NCI-H1694 (cell line): ENCODE data around the gene RAB3IL1.
"Not testable (repeated sequence)": the region's sequence is repeated elsewhere in the genome, so short reads cannot be mapped to it uniquely, and the experiment has no call there.

Source experiments
- DNase-seq: peaks from one replicate; lab custom pipeline; 2025; lab: John Stamatoyannopoulos, UW

RAB3IL1 gene, protein sequence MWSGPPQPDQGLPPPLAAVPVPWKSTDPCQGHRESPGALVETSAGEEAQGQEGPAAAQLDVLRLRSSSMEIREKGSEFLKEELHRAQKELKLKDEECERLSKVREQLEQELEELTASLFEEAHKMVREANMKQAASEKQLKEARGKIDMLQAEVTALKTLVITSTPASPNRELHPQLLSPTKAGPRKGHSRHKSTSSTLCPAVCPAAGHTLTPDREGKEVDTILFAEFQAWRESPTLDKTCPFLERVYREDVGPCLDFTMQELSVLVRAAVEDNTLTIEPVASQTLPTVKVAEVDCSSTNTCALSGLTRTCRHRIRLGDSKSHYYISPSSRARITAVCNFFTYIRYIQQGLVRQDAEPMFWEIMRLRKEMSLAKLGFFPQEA

DNA sequence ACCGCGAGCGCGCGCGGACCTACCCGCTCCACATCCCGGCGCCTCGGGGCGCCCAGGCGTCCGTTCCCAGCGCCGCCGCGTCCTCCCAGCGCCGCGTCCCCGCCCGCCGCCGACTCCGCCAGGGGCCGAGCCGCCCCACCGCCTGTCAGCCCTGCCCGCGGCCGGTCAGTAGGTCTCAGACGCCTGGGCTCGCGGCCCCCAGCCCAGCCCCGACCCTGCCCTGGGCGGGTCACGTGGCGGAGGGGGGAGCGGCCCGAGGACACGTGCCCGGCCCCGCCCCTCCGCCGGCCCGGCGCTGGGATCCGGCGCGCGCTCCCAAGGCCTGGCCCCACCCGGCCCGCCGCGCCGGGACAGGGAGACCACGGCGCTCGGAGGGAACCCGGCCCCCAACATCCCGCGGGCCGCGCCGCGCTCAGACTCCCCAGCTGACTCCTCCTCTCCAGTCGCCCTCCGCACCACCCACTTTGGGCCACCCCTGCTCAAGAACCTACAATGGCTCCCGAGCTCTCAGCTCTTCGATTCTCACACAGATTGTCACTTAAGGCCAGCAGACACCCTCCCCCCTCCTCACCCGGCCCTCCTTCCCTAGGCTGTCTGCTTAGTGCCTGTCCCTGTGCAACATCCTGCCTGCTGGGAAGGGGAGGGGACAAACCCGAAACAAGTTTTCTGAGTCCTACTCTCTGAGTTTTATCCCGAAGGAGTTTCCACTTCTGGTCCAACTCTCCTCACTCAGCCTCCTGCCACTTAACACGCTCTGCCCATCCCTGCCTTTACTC, at the start of gene RAB3IL1:
TSS of gene RAB3IL1 (minus strand) at position 233 of the 776 bp plus-strand sequence. CDS start at position 34, 199 bp downstream.
- no peak for DNase-seq

DNA sequence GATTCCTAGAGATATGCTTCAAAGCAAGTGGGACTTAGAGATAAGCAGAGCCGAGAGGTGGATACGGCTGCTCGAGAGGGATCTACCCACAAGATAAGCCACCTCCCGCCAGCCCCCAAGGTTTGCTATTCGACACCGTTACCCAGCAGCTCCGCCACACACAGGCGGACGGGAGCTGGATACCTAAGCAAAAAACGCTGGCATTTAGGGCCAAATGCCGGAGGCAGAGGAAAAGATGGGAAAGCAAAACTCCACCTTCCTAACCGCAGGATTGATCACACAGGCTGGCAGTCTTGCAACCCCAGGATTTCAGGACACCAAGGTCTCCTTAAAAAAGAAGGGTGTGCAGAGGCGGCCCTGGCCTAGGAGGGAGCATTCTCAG, 49.4 kb upstream of the RAB3IL1 start:
- DNase-seq = no peak

DNA sequence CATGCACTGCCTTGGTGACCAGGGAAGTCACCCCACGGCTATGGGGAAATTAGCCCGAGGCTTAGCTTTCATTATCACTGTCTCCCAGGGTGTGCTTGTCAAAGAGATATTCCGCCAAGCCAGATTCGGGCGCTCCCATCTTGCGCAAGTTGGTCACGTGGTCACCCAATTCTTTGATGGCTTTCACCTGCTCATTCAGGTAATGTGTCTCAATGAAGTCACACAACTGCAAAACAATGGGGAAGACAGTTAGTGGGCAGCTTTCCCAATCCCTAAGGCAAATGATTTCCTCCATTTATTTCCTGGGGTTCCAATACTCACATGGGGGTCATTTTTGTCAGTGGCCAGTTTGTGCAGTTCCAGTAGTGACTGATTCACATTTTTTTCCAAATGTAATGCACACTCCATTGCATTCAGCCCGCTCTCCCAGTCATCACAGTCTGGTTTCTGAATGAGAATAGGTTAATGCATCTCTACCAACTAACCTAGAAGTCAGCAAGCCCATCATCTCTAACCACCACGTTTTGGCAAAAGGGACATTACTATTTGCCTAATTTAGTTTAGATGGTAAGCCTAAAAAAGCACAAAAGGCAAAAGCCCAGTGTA, 47.4 kb upstream of the RAB3IL1 start:
- not testable (repeated sequence) for DNase-seq

DNA sequence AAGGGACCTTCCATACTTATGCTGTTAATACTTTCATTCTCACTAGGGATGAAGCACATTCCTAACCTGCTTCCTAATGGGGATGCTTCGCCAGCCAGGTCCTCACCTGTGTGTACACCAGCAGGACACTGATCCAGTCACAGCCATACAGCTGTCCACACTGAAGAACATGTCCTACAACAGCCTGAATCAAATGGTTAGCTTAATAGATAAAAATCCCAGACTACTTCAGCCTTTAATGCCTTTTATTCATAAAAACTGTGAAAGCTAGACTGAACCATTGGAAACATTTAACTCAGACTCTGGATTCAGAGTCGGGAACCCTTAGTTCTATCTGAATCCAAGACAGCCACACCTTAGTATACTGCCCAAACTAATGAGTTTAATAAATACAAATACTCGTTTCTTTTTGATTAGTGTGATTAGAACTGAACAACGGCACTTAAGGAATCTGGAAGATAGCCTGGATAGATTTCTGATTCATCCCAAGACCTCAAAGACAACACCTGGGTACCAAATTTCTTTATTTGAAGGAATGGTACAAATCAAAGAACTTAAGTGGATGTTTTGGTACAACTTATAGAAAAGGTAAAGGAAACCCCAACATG, 46.8 kb upstream of the RAB3IL1 start:
- DNase-seq = no peak

DNA sequence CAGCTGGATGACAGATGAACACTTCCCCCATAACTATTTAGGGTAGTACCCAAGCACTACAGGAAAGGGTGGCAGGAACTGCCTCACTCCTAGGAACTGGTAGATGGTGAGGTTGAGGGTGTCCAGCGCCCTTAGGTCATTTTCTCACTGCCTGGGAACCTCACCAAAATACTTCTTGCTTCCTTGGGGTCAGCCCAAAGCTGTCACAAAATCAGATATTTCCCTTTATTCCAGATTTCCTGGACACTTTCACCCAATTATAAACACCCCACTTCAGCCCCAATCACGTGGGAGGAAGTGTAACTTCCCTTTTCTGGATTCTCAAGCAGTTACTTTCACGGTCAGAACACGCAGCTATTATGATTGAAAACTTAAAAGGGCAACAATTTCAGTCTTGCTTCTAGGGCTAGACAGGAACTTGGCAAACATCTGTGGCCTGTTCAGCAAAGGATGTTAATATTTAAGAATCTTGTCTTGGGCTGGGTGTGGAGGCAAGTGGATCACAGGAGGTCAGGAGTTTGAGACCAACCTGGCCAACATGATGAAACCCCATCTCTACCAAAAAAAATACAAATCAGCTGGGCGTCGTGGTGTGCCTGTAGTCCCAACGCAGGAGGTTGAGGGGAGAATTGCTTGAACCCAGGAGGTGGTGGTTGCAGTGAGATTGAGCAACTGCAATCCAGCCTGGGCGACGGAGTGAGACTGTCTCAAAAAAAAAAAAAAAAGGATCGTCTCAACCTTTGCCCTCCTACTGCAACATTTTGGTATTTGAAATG, 46.1 kb upstream of the RAB3IL1 start:
- no peak for DNase-seq

DNA sequence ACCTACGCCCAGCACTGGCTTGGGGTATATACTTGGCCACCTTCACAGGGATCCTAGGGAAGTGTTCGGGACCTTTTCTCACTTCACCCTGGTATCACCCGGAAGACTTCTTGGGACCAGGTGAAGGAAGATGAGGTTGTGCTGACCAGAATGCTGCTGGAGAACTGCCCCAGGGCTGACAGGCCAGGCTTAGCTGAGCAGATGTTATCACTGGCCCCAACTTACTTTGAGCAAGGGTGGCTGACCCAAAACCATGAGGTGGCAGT, 45.6 kb upstream of the RAB3IL1 start:
- no peak for DNase-seq

DNA sequence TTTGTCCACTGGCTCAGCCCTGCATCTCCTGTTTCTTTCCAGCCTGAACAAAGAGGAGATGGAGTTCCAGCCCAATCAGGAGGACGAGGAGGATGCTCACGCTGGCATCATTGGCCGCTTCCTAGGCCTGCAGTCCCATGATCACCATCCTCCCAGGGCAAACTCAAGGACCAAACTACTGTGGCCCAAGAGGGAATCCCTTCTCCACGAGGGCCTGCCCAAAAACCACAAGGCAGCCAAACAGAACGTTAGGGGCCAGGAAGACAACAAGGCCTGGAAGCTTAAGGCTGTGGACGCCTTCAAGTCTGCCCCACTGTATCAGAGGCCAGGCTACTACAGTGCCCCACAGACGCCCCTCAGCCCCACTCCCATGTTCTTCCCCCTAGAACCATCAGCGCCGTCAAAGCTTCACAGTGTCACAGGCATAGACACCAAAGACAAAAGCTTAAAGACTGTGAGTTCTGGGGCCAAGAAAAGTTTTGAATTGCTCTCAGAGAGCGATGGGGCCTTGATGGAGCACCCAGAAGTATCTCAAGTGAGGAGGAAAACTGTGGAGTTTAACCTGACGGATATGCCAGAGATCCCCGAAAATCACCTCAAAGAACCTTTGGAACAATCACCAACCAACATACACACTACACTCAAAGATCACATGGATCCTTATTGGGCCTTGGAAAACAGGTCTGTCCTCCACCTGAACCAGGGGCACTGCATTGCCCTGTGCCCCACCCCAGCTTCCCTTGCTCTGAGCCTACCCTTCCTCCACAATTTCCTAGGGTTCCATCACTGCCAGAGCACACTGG, 45.0 kb upstream of the RAB3IL1 start:
- no peak for DNase-seq

DNA sequence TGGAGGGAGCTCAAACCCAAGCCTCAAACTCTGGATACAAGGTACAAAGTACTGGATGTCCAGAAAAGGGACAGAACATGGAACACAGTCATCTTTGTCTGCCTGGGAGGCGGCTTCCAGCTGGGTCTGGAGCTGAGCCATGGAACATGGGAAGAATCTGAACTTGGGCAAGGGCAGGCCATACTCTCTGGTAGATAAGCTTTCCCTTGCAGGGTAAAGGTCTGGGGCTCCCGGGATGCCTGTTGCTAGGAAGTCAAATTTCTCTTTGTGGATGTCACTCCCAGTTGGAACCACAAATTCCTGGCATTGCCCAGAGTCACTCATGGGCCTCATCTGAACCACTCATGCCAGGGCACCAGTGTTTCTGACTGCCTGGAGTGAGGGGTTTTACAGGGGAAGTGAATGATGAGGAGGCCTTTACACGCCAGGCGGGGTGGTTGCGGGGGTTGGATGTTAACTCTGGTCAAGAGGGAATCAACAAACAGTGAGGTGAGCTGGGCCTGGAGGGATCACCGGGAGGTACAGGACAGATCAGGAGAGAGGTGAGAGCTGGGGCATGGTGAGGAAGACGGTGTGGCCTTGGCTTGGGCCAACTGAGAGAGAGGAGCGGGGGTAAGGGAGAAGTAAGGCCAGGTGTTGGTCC, 44.3 kb upstream of the RAB3IL1 start:
- no peak for DNase-seq

DNA sequence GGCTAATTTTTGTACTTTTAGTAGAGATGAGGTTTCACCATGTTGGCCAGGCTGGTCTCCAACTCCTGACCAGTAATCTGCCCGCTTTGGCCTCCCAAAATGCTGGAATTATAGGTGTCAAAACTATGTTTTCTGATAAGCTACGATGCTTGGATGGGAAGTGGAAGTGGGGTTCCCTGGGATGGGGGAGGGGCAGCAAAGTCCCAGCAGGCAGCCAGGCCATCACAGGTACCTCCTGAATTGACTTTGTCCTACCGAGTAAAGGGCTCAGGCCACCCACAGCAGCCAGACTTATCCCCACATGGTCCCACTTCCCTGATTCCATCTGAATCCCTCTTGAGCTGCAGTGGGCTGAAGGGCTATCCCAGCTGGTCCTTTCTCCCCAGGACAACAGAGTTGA, 43.2 kb upstream of the RAB3IL1 start:
- DNase-seq = no peak

DNA sequence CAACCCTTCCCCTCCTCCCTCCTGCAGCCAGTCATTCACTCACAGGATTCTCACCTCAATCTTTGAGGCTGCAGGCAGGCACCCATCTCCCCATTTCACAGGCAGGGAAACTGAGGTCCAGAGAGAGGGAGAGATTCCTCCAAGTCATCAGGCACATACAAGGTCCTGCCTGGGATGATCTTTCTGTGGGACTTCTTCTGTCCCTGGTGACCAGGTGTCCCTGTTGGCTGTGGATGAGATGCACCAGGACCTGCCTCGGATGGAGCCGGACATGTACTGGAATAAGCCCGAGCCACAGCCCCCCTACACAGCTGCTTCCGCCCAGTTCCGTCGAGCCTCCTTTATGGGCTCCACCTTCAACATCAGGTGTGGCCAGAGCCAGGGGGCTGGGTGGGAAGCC, 42.3 kb upstream of the RAB3IL1 start:
- no peak for DNase-seq

DNA sequence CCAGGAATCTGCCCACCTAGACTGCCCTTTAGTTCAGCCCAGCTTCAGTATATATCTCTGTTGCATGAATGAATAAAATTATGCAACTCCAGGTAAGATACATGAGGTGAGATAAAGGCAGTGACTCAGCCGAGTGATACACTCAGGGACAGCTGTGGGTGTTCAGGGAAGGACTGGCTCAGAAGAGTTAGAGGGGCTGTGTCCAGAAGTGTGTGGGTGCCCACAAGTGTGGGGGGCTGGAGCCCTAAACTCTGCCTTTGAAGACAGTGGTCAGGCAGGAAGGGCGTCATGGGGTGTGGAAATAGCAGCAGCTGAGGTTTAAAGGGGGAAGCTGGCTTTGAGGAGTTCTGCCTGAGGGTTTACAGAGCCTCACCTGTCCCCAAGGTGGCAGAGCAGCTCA, 41.7 kb upstream of the RAB3IL1 start:
- DNase-seq = no peak

DNA sequence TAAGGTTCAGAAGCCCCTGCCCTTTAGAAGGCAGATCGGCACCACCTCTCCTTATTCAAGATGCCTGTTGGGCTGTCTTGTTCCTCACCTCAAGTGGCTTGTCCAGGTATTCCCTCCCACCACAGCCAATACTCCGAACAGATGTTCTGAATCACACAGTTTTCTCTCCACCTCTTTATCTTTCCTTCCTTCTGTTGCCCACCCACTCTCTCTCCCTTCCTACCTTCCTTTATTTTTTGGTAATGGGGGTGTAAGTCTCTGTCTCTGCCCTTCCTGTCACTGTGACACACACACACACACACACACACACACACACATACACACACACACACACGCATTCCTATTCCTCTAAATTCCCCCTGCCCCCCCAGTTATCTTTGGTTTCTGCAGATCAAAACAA, 41.2 kb upstream of the RAB3IL1 start:
- DNase-seq = no peak

DNA sequence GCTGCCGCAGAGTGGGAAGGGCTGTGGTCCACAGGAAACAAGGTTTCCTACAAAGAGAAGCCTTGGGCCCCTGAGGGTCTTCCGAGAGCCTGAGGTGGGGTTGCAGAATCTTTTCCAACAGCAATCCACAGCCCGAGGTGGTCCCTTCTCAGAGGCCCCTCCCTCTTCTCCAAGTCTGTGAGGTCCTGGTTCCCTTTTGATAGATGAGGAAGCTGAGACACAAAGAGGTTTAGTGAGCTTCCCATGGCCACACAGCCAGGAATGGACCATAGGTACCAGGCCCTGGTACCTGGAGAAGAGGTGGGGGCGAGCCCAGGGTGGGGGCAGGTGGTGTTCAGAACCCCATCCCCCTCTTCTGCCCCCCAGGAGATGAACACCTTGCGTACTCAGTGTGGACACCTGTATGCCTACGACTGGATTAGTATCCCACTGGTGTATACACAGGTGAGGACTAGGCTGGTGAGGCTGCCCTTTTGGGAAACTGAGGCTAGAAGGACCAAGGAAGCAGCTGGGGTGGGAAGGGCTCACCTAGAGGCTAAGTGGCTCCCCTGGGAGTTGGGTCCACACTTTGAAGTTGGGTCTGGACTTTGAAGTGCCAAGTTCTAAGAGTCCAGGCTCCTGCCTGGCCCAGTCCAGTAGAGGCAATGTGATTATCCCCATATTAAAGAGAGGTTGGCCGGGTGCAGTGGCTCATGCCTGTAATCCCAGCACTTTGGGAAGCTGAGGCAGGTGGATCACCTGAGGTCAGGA, 39.8 kb upstream of the RAB3IL1 start:
- DNase-seq = no peak

DNA sequence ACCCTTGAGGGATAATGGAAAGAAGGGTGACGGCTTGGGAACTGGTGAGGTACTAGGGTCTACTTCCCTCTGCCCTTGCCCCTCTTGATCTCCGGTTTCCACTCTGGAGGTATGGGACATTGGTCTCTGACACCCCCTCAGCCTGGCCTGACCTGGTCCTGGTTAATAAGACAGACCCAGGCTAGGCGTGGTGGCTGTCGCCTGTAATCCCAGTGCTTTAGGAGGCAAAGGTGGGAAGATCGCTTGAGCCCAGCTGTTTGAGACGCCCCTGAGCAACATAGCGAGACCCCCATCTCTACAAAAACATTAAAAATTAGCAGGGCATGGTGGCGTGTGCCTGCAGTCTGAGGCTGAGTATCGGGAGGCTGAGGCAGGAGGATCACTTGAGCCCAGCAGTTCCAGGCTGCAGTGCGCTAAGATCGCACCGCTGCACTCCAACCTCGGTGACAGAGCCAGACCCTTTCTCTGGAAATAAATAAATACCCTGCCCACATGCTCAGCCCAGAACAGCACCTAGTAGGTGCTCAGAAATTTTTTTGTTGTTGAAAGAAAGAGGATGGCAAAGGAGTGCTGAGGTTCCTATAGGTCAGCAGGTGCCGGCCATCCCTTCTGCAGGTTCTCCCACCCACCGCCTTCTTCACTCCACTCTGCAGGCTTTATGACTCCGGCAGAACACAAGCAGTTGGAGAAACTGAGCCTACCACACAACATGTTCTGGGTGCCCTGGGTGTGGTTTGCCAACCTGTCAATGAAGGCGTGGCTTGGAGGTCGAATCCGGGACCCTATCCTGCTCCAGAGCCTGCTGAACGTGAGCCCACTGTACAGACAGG, 39.0 kb upstream of the RAB3IL1 start:
- DNase-seq = no peak

DNA sequence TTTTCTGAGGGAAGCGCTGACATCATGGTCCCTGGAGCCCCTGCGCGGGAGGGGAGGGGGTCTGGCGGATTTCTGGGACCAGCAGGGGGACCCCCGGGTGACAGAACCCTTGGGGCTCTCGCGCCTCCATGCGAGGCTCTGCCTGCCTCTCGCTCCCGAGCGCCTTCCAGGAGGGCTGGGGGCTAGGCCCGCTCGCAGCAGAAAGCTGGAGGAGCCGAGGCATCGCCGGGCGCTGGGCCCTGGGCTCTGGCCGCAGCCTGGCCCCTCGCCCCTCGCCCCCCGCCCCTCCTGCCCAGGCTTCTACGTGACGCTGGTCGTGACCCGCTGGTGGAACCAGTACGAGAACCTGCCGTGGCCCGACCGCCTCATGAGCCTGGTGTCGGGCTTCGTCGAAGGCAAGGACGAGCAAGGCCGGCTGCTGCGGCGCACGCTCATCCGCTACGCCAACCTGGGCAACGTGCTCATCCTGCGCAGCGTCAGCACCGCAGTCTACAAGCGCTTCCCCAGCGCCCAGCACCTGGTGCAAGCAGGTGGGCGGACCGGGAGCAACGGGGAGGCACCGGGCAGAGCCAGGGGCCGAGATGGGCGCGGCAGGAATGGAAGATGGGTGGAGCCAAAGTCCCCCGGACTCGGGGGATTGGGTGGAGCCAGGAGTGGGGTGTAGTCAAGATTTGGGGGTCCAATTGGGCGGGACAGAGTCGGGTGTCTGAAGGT, 38.2 kb upstream of the RAB3IL1 start:
- DNase-seq = no peak

DNA sequence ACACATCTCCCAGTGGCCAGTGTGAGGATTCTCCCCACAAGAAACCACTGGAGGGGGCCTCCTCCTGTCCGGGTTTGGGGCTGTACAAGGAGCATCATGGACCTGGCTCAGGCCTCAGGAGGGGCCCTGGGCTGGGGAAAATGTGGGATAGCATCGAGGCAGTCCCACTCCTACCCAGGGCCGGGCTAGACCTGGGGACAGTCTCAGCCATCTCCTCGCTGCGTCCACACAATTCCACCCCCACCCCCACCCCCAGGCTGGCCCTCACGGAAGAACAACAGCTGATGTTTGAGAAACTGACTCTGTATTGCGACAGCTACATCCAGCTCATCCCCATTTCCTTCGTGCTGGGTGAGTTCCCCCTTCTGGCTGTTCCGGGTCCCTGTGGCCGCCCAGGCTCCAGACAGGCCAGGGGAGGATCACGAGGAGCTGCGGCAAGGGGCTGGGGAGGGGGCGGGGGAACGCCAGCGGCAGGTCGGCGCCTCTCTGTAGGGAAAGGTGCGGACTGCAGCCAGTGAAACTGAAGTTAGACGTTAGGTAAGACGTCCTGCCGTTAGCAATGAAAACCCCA, 37.6 kb upstream of the RAB3IL1 start:
- DNase-seq = no peak

DNA sequence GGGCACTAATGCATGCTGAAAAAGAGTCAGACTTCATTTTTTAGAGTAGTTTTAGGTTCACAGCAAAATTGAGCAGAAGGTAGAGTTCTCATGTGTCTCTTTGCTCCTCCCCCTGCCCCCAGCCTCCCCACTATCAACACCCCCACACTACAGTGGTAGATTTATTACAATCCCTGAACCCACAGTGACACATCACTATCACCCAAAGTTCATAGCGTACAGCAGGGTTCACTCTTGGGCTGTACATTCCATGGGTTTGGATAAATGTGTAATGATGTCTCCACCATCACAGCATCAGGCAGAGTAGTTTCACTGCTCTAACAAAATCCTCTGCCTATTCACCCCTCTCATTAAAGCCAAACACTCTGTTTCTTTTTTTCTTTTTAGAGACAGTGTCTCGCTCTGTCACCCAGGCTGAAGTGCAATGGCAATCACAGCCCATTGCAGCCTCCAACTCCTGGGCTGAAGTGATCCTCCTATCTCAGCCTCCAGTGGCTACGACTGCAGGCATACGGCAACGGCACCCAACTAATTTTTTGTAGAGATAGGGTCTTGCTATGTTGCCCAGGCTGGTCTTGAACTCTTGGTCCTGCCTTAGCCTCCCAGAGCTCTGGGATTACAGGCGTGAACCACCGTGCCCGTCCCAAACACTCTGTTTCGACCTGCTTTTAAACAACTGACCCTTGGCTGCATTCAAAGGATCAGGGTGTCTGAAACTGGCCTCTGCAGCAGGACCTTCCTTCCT, 36.9 kb upstream of the RAB3IL1 start:
- no peak for DNase-seq
